HL-60/S4 treated with phorbol 12-myristate 13-acetate at 8.2 ng/mL for 4 days and 3 days (cell line): ENCODE data around the gene UBE2M.

Experiments
- in situ Hi-C: fragments of 300-500 bp; cut with MboI; formaldehyde crosslinking; loops from 2 replicates; pipeline ENCODE4 v1.15.0; 2022; ENCODE audit warnings: low sequenced_read_pairs

The UBE2M gene

DNA sequence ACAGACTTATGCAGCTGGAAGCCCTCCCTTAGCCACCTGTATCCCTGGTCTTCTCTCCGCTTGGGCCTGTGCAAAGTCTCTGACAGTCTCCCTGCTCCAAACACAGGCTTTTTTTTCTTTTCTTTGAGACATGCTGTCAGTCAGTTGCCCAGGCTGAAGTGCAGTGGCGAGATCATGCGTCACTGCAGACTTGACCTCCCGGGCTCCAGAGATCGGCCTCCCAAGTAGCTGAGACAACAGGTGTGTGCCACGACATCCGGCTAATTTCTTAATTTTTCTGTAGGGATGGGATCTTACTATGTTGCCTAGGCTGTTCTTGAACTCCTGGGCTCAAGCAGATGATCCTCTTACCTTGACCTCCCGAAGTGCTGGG is 13.2 kb upstream of the UBE2M start:
- in situ Hi-C loops = no loop called here

DNA sequence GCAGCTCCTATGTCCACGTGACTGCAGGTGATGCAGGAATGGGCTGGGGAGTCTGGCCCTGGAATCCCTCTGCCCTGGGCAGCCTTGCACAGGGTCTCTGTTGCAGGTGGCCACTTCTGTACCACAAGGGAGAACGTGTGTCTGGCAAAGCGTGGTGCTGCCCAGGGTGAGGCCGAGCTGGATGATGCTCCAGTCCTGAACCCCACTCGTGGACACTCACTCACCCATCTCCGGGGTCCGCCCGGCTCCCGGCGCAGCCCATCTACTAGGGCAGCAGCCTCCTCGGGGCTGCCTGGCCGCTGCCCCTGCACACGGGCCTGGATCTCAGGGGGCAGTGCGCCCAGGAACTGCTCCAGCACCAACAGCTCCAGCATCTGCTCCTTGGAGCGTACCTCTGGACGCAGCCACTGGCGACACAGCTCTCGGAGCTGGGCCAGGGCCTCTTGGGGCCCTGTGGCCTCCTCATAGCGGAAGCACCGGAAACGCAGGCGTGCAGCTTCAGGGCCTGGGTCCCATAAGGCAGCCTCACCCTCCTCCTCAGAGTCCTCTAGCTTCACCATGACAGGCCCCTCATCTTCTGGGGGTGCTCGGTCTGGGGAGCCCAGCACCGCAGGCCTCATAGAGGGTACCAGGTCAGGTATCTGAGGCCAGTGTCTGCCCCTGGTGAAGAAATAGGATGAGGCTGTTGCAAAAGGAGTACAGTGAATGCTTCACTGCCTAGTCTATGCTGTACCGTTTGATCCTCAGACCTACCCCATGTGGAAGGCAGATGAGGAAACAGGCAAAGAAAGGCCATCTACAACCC is 12.6 kb upstream of the UBE2M start:
- in situ Hi-C loops = no loop called here

DNA sequence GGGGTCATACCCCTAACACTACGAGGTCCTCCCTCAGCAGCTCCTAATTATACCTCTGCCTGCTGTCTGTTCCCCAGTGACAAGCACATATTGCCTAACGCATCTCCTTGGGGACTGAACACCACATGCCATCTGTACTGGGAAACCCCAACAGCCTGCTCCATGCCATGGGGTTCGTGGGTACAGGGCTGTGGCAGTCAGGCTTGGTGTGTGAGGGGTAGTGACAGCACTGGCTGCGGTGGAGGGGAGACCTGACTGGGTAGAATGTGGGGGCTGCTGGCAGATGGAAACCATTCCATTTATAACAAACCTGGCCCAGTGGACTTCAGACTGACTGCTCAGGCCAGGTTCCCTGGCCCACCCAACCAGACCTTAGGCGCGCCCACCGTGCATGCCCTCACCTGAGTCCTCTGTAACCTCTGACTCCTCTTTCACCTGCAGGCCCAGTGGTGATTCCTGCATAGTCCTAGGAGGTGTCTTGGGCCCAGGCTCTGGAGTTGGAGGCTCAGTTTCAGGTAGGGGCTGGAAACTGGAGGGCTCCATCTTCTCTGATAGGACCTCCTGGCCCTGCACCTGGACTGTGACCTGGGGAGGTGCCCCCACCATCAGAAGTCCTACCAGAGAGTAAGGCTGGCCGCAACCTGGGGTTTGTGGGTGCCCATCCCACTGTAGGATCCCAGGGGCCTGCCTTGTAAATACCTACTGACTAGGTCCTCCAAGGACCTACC is 11.7 kb upstream of the UBE2M start:
- in situ Hi-C loops = no loop called here

- in situ Hi-C loops = no loop called here
These were observed 11.0 kb upstream of the UBE2M start for GRCh38 chr19:58569191-58569942.

DNA sequence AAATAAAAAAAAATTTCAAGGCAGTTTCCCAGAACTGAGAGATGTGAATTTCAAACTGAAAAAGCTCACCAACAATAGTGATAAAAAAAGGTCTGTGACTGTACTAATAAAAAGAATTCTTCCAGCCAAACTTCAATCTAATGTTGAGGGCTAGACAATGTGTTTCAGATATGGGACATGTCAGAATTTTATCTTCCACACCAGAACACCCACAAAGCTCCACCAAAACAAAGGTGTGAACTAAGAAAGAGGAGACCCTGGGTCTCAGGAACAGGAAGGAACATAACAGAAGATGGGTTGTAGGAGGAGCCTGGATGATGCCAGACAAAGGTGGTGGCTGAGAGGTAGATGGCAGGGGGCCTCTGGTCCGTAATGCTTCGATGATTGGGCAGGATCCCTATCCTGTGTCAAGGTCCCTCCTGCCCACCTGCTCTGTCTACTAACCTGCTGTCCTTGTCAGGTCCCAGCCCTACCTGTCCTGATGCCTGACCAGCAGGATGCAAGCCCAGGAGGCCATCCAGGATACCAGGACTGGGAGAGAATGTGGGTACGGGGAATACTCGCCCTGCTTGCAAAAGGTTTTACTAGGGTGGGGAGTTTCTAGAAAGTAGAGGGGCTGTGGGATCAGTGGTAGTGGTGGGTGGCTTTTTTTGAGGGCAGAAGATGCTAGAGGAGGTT is 10.2 kb upstream of the UBE2M start:
- in situ Hi-C loops = no loop called here

GRCh38 chr19:58566989-58567388 is 8.6 kb upstream of the UBE2M start:
- in situ Hi-C loops = no loop called here

DNA sequence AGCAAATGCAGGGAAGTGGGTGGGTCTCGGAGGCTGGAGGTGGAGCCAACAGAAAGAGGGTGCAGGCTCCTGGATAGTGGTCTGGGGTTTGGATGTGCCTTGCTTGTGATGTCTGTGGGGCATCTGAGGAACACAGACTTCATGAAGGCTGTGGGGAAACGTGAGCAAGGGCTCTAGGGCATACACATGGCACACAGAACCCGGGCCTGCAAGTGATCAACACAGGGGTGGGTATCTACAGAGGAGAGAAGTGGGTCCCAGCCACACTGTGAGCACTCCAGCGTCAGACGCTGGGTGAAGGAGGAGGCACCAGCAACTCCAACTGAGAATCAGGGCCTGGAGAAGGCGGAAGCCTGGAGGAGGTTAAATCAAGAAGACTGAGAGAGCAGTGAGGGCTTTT is 5.4 kb upstream of the UBE2M start:
- in situ Hi-C loops = no loop called here

DNA sequence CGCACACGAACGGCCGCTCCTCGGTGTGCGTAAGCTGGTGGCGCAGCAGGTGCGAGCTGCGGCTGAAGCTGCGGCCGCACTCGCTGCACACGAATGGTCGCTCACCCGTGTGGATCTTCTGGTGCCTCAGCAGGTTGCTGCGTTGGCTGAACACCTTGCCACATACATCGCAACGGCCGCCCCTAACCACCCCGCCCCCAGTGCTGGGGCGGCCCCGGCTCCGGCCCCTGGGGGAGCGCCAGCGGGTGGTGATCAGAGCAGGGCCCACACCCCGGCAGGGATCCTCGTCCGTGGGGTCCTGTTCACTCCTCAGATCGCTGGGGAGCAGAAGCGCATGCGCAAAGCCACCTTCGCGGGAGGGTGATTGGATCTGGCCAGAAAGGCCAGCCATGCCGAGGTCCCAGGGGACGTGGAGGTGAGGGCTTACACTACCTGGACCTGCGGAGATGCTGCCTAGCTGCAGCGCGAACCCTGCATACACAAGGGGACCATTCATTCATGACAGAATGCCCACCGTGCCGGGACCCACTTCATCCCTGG is 4.7 kb upstream of the UBE2M start:
- in situ Hi-C loops = no loop called here

GRCh38 chr19:58562122-58563033 is 4.0 kb upstream of the UBE2M start:
- in situ Hi-C loops = no loop called here

DNA sequence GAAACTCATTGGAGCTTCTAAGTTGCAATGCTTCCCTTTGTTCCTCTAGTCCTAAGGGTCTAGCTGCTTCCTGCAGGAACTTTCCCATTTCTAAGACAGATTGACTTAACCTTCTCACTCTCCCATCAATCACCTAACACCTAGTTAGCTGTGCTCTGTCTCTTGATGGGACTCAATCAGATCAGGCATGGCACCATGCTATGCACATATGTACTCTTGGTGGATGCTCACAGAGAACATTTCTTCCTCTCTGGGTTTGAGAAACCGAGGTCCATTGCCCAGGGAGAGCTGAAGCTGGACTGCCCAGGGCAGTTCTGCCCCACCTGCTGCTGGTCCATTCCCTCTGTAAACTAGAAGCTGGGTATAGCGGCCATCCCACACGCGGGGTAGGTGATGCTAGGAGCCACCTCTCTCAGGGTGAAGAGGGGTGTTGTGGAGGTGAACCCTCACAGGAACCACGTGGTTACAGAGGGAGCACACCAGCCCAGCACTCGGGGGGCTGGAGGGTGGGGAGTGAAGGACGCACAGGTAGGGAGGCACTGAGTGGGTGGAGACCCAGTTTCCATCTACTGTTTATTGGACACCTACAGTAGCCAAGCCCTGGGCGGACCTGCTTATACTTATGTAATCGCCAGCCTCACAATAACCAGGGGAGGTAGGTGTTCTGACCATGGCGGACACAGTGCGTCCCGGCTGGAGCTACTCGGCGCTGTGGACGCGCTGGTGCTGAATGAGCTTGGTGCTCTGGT is 3.1 kb upstream of the UBE2M start:
- in situ Hi-C loops = no loop called here

GRCh38 chr19:58560921-58561320 is 2.5 kb upstream of the UBE2M start:
- in situ Hi-C loops = no loop called here

- in situ Hi-C loops = no loop called here
These were observed 1.8 kb upstream of the UBE2M start for GRCh38 chr19:58560007-58560887.

DNA sequence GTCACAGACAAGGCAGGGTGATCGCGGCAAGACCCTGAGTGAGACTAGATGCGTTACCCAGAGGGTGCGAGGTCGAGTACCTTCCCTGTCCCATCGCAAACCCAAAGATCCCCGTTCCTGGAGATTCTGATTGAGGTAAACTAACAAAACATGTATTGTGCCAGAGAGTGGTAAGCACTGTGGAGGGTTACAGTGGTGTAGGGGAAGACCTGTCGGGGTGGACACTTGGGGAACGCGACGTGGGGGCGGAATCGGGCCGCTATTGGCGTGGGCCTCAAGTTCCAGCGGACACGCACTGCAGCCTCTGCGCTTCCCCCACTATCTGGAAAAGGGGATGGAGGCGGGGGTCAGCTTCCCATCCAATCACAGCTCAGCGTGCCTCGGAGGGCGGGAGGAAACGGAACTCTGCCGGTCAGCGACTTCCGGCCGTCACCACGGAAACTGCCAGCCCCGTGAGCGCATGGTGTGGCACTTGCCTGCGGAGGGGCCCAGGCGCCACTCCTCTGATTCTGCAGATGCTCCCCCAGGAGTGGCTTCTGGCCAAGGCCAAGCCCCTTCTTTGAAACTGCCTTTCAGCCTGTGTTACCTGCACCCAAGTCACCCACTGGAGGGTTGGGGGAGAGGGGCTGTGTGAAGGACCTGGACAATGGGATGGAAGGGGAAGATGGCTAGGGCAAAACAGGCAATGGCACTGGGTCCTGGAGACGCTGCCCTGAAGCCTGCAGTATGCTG is 1.0 kb upstream of the UBE2M start:
- in situ Hi-C loops = no loop called here

GRCh38 chr19:58558623-58559274 is 338 bp upstream of the UBE2M start:
- in situ Hi-C loops = no loop called here

- in situ Hi-C loops = no loop called here
These were observed 968 bp downstream of the UBE2M start for GRCh38 chr19:58557221-58558065.

GRCh38 chr19:58556622-58557220 is 1.7 kb downstream of the UBE2M start:
- in situ Hi-C loops = no loop called here
